ENCODE data around the gene CFAP46.

The CFAP46 gene

DNA sequence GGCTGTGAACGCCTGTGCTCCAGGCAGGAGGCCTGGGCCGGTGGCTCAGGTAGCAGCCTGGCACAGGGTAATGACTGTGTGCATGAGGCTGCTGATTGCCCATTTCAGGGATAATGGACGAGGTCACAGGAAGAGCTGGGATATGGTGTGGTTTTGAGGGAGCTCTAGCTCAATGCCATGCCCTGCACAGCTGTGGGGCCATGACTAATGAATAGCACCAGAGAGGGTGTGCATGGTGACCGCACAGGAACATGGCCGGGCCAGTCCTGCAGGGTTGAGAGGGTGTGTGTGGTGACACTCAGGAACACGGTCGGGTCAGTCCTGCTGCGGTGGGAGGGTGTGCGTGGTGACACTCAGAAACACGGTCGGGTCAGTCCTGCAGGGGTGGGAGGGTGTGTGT is 178.3 kb downstream of the CFAP46 start:
- no peak for DNase-seq (ENCODE audit: low read depth in 1 of 2, low spot score in 1 of 2)
- no peak for TF ChIP-seq JUND (IDR thresholded peaks at IDR 0.05; ENCODE audit: low read depth)
- in situ Hi-C loops (cut with HindIII; ENCODE audit: low pct_unique_long_range_greater_than_20kb, low sequenced_read_pairs), result no loop called here

DNA sequence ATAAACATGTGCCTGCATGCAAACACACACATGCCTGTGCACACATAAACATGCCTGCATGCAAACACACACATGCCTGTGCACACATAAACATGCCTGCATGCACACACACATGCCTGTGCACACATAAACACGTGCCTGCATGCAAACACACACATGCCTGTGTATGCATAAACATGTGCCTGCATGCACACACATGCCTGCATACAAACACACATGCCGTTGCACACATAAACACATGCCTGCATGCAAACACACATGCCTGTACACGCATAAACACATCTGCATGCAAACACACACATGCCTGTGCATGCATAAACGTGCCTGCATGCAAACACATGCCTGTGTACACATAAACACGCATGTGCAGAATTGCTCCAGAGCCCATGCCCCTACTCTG is 178.8 kb downstream of the CFAP46 start:
- no peak for TF ChIP-seq JUND (IDR thresholded peaks at IDR 0.05; ENCODE audit: low read depth)
- in situ Hi-C loops (cut with HindIII; ENCODE audit: low pct_unique_long_range_greater_than_20kb, low sequenced_read_pairs), result no loop called here
- DNase-seq (ENCODE audit: low read depth in 1 of 2, low spot score in 1 of 2), result no peak

DNA sequence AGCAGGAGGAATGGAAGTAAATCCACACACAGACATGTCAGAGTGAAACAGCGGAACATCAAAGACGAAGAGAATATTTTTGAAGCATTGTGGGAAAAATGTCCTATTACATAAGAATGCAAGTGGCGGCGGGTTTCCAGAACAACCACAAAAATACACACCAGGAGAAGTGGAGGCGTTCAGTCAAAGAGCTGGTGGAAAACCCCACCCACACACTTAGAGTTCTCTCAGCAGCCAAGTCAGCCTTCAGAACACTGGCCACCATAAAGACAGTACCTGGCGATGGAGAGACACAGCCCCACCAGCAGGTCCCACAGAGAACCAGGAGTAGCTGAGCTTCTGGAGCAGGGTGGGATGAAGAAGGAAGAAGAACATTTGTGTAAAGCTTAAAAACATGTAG is 180.1 kb downstream of the CFAP46 start:
- TF ChIP-seq JUND (IDR thresholded peaks at IDR 0.05; ENCODE audit: low read depth), result no peak
- in situ Hi-C loops (cut with HindIII; ENCODE audit: low pct_unique_long_range_greater_than_20kb, low sequenced_read_pairs), result no loop called here
- no peak for DNase-seq (ENCODE audit: low read depth in 1 of 2, low spot score in 1 of 2)

DNA sequence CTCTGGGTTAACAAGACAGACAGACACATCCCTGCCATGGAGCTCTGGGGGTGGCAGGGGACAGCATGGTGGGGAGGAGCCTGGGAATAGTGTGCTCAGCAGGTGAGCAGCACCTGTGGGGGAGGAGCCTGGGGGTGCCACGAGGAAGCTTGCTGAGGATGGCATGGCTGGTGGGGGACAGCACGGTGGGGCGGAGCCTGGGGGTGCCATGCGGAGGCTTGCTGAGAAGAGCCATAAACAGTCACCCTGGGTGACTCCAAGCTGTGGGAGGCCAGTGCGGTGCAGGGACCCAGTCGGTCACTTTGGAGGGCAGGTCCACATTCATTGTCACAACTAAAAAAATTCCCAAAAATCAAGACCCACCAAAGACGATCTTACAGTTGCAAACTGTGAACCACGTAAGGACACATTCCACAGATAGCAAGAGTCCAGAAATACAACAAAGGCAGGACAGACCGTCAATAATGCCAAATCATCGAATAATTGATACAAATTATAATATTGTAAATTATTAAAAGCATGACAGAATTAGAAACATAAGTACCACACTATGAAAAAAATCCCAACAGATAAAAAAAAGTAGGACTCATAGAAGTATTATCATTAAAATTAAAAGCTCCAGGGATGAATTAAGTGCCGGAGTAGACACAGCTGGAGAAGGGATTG is 180.8 kb downstream of the CFAP46 start:
- TF ChIP-seq JUND (IDR thresholded peaks at IDR 0.05; ENCODE audit: low read depth), result no peak
- DNase-seq (ENCODE audit: low read depth in 1 of 2, low spot score in 1 of 2), result no peak
- in situ Hi-C loops (cut with HindIII; ENCODE audit: low pct_unique_long_range_greater_than_20kb, low sequenced_read_pairs), result no loop called here

DNA sequence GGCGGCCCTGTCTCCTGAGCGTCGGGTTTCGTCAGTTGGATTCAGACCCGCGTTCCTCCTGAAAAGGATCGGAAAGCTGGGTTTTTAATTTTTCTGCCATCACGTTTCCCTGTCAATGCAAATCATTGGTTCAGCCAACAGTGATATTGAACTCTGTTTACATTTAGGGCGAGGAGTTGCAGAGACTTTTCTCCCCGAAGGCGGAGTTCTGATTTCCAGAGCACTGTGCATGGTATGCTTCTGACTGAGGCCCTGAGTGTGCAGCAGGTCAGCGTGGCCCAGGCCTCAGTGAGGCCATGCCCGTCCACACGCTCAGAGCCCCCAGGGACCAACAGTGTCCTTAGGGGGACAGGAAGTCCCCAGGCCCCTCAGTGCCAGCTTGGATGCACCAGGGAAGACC is 183.5 kb downstream of the CFAP46 start:
- DNase-seq (ENCODE audit: low read depth in 1 of 2, low spot score in 1 of 2), result no peak
- no peak for TF ChIP-seq JUND (IDR thresholded peaks at IDR 0.05; ENCODE audit: low read depth)
- in situ Hi-C loops (cut with HindIII; ENCODE audit: low pct_unique_long_range_greater_than_20kb, low sequenced_read_pairs), result no loop called here

All from T47D (cell line).